Measurements from ENCODE around the gene FSD1. TPM values are rescaled to one million over a fixed set of nuclear protein-coding genes. Genes with fewer than 3 reads are reported as not detected.
"Not testable (repeated sequence)": the region's sequence is repeated elsewhere in the genome, so short reads cannot be mapped to it uniquely, and the experiment has no call there.

Gene FSD1
- total RNA-seq, 4 donors from 2014 or later, result 1.0 to 8.4 (median 1.4) TPM; not detected in 1

DNA sequence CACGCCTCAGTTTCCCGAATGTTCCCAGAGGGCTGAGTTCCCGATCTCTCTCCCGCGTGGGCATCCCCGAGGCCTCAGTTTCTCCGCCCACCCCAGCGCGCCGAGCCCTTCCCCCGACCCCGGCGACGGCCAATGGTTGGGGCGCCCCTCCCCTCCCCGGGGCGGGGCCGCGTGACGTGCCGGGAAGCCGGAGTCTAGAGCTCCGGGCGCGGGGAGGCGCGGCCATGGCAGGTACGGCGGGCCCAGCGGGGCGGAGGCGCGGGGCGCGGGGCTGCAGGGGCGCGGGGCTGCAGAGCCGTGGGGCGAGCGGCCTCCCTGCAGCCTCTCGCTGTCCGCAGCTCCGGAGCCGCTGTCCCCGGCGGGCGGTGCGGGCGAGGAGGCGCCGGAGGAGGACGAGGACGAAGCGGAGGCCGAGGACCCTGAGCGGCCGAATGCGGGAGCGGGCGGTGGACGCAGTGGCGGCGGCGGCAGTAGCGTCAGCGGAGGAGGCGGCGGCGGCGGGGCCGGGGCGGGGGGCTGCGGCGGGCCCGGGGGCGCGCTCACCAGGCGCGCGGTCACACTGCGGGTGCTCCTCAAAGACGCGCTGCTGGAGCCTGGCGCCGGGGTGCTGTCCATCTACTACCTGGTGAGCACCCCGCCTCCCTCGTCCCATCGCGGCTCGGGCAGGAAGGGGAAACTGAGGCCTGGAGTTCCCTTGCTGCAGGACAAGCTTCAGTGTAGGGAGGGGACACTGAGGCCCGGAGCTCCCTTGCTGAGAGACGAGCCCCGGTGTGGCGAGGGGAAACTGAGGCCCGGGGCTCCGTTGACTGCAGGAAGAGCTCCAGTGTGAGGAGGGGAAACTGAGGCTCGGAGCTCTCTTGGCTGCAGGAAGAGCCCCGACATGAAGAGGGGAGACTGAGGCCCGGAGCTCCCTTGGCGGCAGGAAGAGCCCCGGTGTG, 39.2 kb downstream of the FSD1 start, which contains the start of gene MPND:
Gene MPND (plus strand): TSS at position 193 of the 938 bp plus-strand sequence. CDS start 32 bp downstream, at position 225.
- peaks cover 0 to 23% (median 0%) of the 10 kb centered on the region in 3 donors for H3K36me3 ChIP-seq
- DNase-seq, result peak; percentile 94 to 97 (median 95)
- no peaks in the 10 kb centered on the region for H3K27me3 ChIP-seq
- peak; percentile 4 to 18 for TF ChIP-seq POLR2A (IDR thresholded peaks at IDR 0.05)
- TF ChIP-seq, protein P1, sequence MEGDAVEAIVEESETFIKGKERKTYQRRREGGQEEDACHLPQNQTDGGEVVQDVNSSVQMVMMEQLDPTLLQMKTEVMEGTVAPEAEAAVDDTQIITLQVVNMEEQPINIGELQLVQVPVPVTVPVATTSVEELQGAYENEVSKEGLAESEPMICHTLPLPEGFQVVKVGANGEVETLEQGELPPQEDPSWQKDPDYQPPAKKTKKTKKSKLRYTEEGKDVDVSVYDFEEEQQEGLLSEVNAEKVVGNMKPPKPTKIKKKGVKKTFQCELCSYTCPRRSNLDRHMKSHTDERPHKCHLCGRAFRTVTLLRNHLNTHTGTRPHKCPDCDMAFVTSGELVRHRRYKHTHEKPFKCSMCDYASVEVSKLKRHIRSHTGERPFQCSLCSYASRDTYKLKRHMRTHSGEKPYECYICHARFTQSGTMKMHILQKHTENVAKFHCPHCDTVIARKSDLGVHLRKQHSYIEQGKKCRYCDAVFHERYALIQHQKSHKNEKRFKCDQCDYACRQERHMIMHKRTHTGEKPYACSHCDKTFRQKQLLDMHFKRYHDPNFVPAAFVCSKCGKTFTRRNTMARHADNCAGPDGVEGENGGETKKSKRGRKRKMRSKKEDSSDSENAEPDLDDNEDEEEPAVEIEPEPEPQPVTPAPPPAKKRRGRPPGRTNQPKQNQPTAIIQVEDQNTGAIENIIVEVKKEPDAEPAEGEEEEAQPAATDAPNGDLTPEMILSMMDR (IDR thresholded peaks at IDR 0.05), result no peak
- peak within 1 kb of the TSS; percentile 85 to 99 (median 92) for H3K27ac ChIP-seq
- H3K4me3 ChIP-seq, result peak within 1 kb of the TSS; percentile 61 to 99 (median 86)
- no peaks in the 10 kb centered on the region for H3K9me3 ChIP-seq
- peaks cover 0 to 37% (median 6%) of the 10 kb centered on the region in 4 donors for H3K4me1 ChIP-seq

DNA sequence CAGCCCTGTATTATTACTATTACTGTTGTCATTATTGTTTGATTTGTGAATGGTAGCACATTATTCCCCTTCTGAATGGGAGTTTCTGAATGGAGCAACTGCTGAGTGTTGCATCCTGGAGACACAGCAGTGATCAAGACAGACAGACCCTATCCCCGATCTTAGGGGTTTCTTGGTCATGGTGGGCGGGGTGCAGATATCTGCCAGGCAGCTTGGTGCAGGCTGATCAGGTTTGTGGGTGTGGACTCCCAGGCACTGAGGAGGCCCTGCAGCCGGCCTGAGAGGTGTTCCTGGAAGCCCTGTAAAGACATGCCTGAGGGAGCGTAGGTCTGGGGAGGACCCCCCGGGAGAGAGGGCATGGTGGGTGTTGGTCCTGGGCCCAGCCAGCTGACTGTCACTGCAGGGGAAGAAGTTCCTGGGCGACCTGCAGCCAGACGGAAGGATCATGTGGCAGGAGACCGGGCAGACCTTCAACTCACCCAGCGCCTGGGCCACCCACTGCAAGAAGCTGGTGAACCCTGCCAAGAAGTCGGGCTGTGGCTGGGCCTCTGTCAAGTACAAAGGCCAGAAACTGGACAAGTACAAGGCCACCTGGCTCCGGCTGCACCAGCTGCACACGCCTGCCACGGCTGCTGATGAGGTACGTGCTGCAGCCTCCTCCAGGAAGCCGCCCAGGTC, 41.1 kb downstream of the FSD1 start:
- Histone ChIP-seq H3K27ac (no peak overlapping the region), H3K4me3 (no peak overlapping the region), H3K27me3 (no peaks in the 10 kb centered on the region), H3K36me3 (peaks cover 0 to 29% (median 0%) of the 10 kb centered on the region in 3 donors), H3K4me1 (peaks cover 0 to 21% (median 6%) of the 10 kb centered on the region in 4 donors), H3K9me3 (no peaks in the 10 kb centered on the region)
- peak in 1 of 3 donors; percentile 67 for DNase-seq
- TF ChIP-seq, protein P1 (IDR thresholded peaks at IDR 0.05), result no peak
- TF ChIP-seq POLR2A (IDR thresholded peaks at IDR 0.05), result no peak

DNA sequence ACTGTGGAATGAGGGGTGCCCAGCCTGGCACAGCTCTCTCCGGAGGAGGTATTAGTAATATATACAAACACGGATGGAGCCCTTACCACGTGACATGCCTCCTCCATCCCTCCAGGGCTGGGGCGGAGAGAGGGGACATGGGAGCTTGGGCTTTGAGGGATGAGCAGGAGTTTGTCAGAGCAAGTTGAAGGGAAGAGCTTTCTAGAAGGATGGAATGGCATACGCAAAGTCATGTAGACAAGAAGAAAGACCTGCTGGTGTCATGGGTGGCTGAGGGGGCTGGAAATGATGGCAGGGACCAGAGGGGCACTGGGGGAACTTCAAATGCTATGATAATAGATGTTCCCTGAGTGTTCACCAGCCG, 41.6 kb downstream of the FSD1 start:
- Histone ChIP-seq H3K27me3 (no peaks in the 10 kb centered on the region), H3K27ac (no peak overlapping the region)

DNA sequence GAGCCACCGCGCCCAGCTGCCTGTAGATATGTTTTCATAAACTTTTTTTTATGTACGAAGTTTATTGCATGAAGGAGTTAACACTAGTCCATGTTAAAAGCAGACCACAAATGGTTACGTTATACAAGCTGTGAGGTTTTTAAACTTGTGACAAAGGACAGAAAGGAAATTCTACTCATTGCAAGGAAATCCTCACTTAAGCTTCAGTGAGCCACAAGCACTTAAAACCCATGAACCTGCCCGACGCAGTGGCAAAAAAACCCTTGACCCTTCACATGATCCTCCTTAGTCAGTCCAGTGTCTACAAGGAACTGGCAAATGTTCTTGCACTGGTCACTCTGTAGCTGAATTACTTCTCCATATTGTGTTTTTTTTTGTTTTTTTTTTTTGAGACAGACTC, 43.1 kb downstream of the FSD1 start:
- Histone ChIP-seq H3K9me3 (no peaks in the 10 kb centered on the region), H3K27me3 (no peaks in the 10 kb centered on the region), H3K4me3 (no peak overlapping the region), H3K36me3 (peaks cover 0 to 29% (median 0%) of the 10 kb centered on the region in 3 donors), H3K27ac (no peak overlapping the region), H3K4me1 (peaks cover 0 to 13% (median 6%) of the 10 kb centered on the region in 4 donors)
- TF ChIP-seq POLR2A (IDR thresholded peaks at IDR 0.05), result no peak
- TF ChIP-seq, protein P1 (IDR thresholded peaks at IDR 0.05), result no peak
- no peak for DNase-seq

More for the DNA sequence above, 41.6 kb downstream of the FSD1 start:
- no peak for TF ChIP-seq POLR2A (IDR thresholded peaks at IDR 0.05)
- no peaks in the 10 kb centered on the region for H3K9me3 ChIP-seq
- DNase-seq, result no peak
- peaks cover 0 to 29% (median 0%) of the 10 kb centered on the region in 3 donors for H3K36me3 ChIP-seq
- H3K4me1 ChIP-seq, result peaks cover 0 to 21% (median 6%) of the 10 kb centered on the region in 4 donors
- H3K4me3 ChIP-seq, result no peak overlapping the region

DNA sequence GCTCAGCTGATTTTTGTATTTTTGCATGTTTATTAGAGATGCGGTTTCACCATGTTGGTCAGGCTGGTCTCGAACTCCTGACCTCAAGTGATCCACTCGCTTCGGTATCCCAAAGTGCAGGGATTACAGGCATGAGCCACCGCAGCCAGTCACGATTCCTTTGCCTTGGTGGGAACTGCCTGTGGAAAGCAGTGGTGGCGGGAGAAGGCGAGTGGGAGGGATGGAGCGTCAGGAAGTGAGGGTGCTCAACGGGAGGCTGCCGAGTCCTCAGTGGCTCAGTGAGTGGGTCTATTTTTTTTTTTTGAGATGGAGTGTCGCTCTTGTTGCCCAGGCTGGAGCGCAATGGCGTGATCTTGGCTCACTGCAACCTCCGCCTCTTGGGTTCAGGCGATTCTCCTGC, 44.8 kb downstream of the FSD1 start:
- not testable (repeated sequence) for H3K9me3 ChIP-seq, H3K4me3 ChIP-seq, H3K27ac ChIP-seq, H3K27me3 ChIP-seq, DNase-seq, H3K4me1 ChIP-seq
- H3K36me3 ChIP-seq, result peaks cover 0 to 34% (median 0%) of the 10 kb centered on the region in 3 donors

DNA sequence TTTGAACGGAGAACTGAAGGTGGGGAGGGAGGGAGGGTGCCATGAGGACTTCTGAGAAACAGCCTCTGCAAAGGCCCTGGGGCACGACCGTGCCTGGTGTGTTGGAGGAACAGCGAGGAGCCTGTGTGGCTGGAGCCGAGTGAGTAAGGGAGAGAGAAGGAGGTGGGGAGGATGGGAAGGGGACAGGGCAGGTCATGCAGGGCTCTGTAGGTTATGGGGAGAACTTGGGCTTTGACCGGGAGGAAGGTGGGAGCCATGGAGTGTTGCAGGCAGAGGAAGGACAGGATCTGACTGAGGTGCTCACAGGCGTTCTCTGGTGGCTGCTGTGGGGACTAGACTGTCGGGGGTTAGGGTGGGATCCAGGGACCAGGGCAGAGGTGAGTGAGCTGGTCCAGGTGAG, 45.7 kb downstream of the FSD1 start:
- Histone ChIP-seq H3K27me3 (no peaks in the 10 kb centered on the region), H3K4me3 (no peak overlapping the region), H3K4me1 (peaks cover 0 to 4% (median 0%) of the 10 kb centered on the region in 4 donors), H3K27ac (no peak overlapping the region), H3K9me3 (no peaks in the 10 kb centered on the region), H3K36me3 (peaks cover 0 to 39% (median 0%) of the 10 kb centered on the region in 3 donors)
- TF ChIP-seq, protein P1 (IDR thresholded peaks at IDR 0.05), result no peak
- TF ChIP-seq POLR2A (IDR thresholded peaks at IDR 0.05), result no peak
- DNase-seq, result no peak

Measured in Peyer's patch (tissue), 4 donors.